Measurements from ENCODE around the gene EPB41L5. TPM values are rescaled to one million over a fixed set of nuclear protein-coding genes. Genes with fewer than 3 reads are reported as not detected.
"Not testable (repeated sequence)": the region's sequence is repeated elsewhere in the genome, so short reads cannot be mapped to it uniquely, and the experiment has no call there.

Gene EPB41L5
- total RNA-seq, 2 experiments from 2014 or later = 3.8 to 5.6 TPM

GRCh38 chr2:120132691-120133090 is 119.8 kb downstream of the EPB41L5 start:
- CTCF ChIA-PET = interaction anchor here (1.2 to 2.2 kb wide), 4 partner anchors 9 to 44 kb away, joined by 3 to 5 read pairs (median 5); no protein-coding TSS in a partner anchor
- H3K27ac Mint-ChIP-seq = no peak overlapping the region
- no peaks in the 10 kb centered on the region for H3K27me3 Mint-ChIP-seq (ENCODE audit: low read depth)
- POLR2A ChIA-PET = no interaction called here
- H3K36me3 Mint-ChIP-seq (ENCODE audit: low read depth) = peaks cover 28% of the 10 kb centered on the region
- H3K4me1 Mint-ChIP-seq (ENCODE audit: low read depth) = peaks cover 2% of the 10 kb centered on the region
- no peak for DNase-seq
- H3K9me3 Mint-ChIP-seq (ENCODE audit: insufficient read depth) = no peaks in the 10 kb centered on the region
- no peak overlapping the region for H3K4me3 Mint-ChIP-seq
- ATAC-seq = no peak

- H3K27me3 Mint-ChIP-seq (ENCODE audit: low read depth) = no peaks in the 10 kb centered on the region
- CTCF ChIA-PET = interaction anchor here (1.2 to 2.2 kb wide), 3 partner anchors 25 to 43 kb away, joined by 5 read pairs; no protein-coding TSS in a partner anchor
- peaks cover 28% of the 10 kb centered on the region for H3K36me3 Mint-ChIP-seq (ENCODE audit: low read depth)
- H3K4me3 Mint-ChIP-seq = no peak overlapping the region
- no peaks in the 10 kb centered on the region for H3K9me3 Mint-ChIP-seq (ENCODE audit: insufficient read depth)
- DNase-seq (no peak), ATAC-seq (no peak)
- POLR2A ChIA-PET = no interaction called here
- no peak overlapping the region for H3K27ac Mint-ChIP-seq
- peaks cover 2% of the 10 kb centered on the region for H3K4me1 Mint-ChIP-seq (ENCODE audit: low read depth)
These were observed 120.8 kb downstream of the EPB41L5 start for GRCh38 chr2:120133572-120134244.

- DNase-seq = no peak
- no peak overlapping the region for H3K27ac Mint-ChIP-seq
- no peaks in the 10 kb centered on the region for H3K9me3 Mint-ChIP-seq (ENCODE audit: insufficient read depth)
- CTCF ChIA-PET = interaction anchor here (1.2 to 2.2 kb wide), 2 partner anchors 41 to 42 kb away, joined by 4 to 5 read pairs; no protein-coding TSS in a partner anchor
- POLR2A ChIA-PET = no interaction called here
- peaks cover 2% of the 10 kb centered on the region for H3K4me1 Mint-ChIP-seq (ENCODE audit: low read depth)
- H3K36me3 Mint-ChIP-seq (ENCODE audit: low read depth) = peaks cover 28% of the 10 kb centered on the region
- no peak overlapping the region for H3K4me3 Mint-ChIP-seq
- no peaks in the 10 kb centered on the region for H3K27me3 Mint-ChIP-seq (ENCODE audit: low read depth)
- no peak for ATAC-seq
These were observed 121.4 kb downstream of the EPB41L5 start for GRCh38 chr2:120134263-120134662.

GRCh38 chr2:120135013-120135412 is 122.1 kb downstream of the EPB41L5 start:
- H3K36me3 Mint-ChIP-seq (ENCODE audit: low read depth) = peaks cover 28% of the 10 kb centered on the region
- CTCF ChIA-PET = interaction anchor here (0.6 to 1.2 kb wide), 2 partner anchors 14 to 40 kb away, joined by 3 to 4 read pairs; no protein-coding TSS in a partner anchor
- POLR2A ChIA-PET; DNase-seq; H3K27me3 Mint-ChIP-seq (ENCODE audit: low read depth); H3K9me3 Mint-ChIP-seq (ENCODE audit: insufficient read depth); H3K4me3 Mint-ChIP-seq; H3K4me1 Mint-ChIP-seq (ENCODE audit: low read depth); ATAC-seq; H3K27ac Mint-ChIP-seq: not testable (repeated sequence)

- ChIA-PET POLR2A (no interaction called here), CTCF (interaction anchor here (0.9 to 1.2 kb wide), 2 partner anchors 9 to 34 kb away, joined by 3 to 5 read pairs; no protein-coding TSS in a partner anchor)
- peaks cover 6% of the 10 kb centered on the region for H3K36me3 Mint-ChIP-seq (ENCODE audit: low read depth)
- no peak overlapping the region for H3K27ac Mint-ChIP-seq
- ATAC-seq (no peak), DNase-seq (no peak)
- H3K4me3 Mint-ChIP-seq = no peak overlapping the region
- no peaks in the 10 kb centered on the region for H3K9me3 Mint-ChIP-seq (ENCODE audit: insufficient read depth)
- H3K4me1 Mint-ChIP-seq (ENCODE audit: low read depth) = no peaks in the 10 kb centered on the region
- no peaks in the 10 kb centered on the region for H3K27me3 Mint-ChIP-seq (ENCODE audit: low read depth)
These were observed 128.0 kb downstream of the EPB41L5 start for GRCh38 chr2:120140866-120141265.

GRCh38 chr2:120141300-120142069 is 128.6 kb downstream of the EPB41L5 start:
- CTCF ChIA-PET = interaction anchor here (0.9 to 1.2 kb wide), 2 partner anchors 9 to 33 kb away, joined by 3 to 5 read pairs; no protein-coding TSS in a partner anchor
- Mint-ChIP-seq H3K4me1 (ENCODE audit: low read depth) (no peaks in the 10 kb centered on the region), H3K27me3 (ENCODE audit: low read depth) (no peaks in the 10 kb centered on the region), H3K36me3 (ENCODE audit: low read depth) (peaks cover 7% of the 10 kb centered on the region), H3K9me3 (ENCODE audit: insufficient read depth) (no peaks in the 10 kb centered on the region), H3K4me3 (no peak overlapping the region), H3K27ac (no peak overlapping the region)
- POLR2A ChIA-PET = no interaction called here
- ATAC-seq (no peak), DNase-seq (no peak)

GRCh38 chr2:120142528-120143219 is 129.8 kb downstream of the EPB41L5 start:
- CTCF ChIA-PET = interaction anchor here (1.4 kb wide), 1 partner anchor 32 kb away, joined by 5 read pairs; no protein-coding TSS in a partner anchor
- H3K4me1 Mint-ChIP-seq (ENCODE audit: low read depth) = no peaks in the 10 kb centered on the region
- DNase-seq (no peak), ATAC-seq (no peak)
- H3K27me3 Mint-ChIP-seq (ENCODE audit: low read depth) = no peaks in the 10 kb centered on the region
- POLR2A ChIA-PET = interaction anchor here (0.6 kb wide), 1 partner anchor 149 kb away, joined by 3 read pairs; no protein-coding TSS in a partner anchor
- no peak overlapping the region for H3K27ac Mint-ChIP-seq
- no peaks in the 10 kb centered on the region for H3K9me3 Mint-ChIP-seq (ENCODE audit: insufficient read depth)
- no peak overlapping the region for H3K4me3 Mint-ChIP-seq
- H3K36me3 Mint-ChIP-seq (ENCODE audit: low read depth) = peaks cover 2% of the 10 kb centered on the region

- no peak for DNase-seq
- H3K27me3 Mint-ChIP-seq (ENCODE audit: low read depth) = no peaks in the 10 kb centered on the region
- POLR2A ChIA-PET = no interaction called here
- CTCF ChIA-PET = no interaction called here
- peaks cover 8% of the 10 kb centered on the region for H3K9me3 Mint-ChIP-seq (ENCODE audit: insufficient read depth)
- H3K27ac Mint-ChIP-seq = no peak overlapping the region
- no peaks in the 10 kb centered on the region for H3K4me1 Mint-ChIP-seq (ENCODE audit: low read depth)
- ATAC-seq = no peak
- H3K36me3 Mint-ChIP-seq (ENCODE audit: low read depth) = peaks cover 6% of the 10 kb centered on the region
- no peak overlapping the region for H3K4me3 Mint-ChIP-seq
These were observed 135.4 kb downstream of the EPB41L5 start for GRCh38 chr2:120148229-120148628.

- no peak overlapping the region for H3K27ac Mint-ChIP-seq
- CTCF ChIA-PET = no interaction called here
These were observed 135.8 kb downstream of the EPB41L5 start for GRCh38 chr2:120148669-120149068.

GRCh38 chr2:120149406-120149805 is 136.5 kb downstream of the EPB41L5 start:
- Mint-ChIP-seq H3K9me3 (ENCODE audit: insufficient read depth) (peaks cover 8% of the 10 kb centered on the region), H3K27me3 (ENCODE audit: low read depth) (no peaks in the 10 kb centered on the region), H3K36me3 (ENCODE audit: low read depth) (peaks cover 6% of the 10 kb centered on the region), H3K4me1 (ENCODE audit: low read depth) (no peaks in the 10 kb centered on the region), H3K27ac (no peak overlapping the region), H3K4me3 (no peak overlapping the region)
- POLR2A ChIA-PET = no interaction called here
- DNase-seq (no peak), ATAC-seq (no peak)
- CTCF ChIA-PET = no interaction called here

More at GRCh38 chr2:120148669-120149068, 135.8 kb downstream of the EPB41L5 start:
- ATAC-seq (no peak), DNase-seq (no peak)
- POLR2A ChIA-PET = no interaction called here
- H3K4me3 Mint-ChIP-seq = no peak overlapping the region
- H3K27me3 Mint-ChIP-seq (ENCODE audit: low read depth) = no peaks in the 10 kb centered on the region
- H3K36me3 Mint-ChIP-seq (ENCODE audit: low read depth) = peaks cover 6% of the 10 kb centered on the region
- peaks cover 8% of the 10 kb centered on the region for H3K9me3 Mint-ChIP-seq (ENCODE audit: insufficient read depth)
- no peaks in the 10 kb centered on the region for H3K4me1 Mint-ChIP-seq (ENCODE audit: low read depth)

- Mint-ChIP-seq H3K4me1 (ENCODE audit: low read depth) (no peaks in the 10 kb centered on the region), H3K9me3 (ENCODE audit: insufficient read depth) (peaks cover 9% of the 10 kb centered on the region), H3K27ac (no peak overlapping the region), H3K4me3 (no peak overlapping the region), H3K36me3 (ENCODE audit: low read depth) (peaks cover 9% of the 10 kb centered on the region), H3K27me3 (ENCODE audit: low read depth) (no peaks in the 10 kb centered on the region)
- CTCF ChIA-PET = interaction anchor here (1.5 kb wide), 1 partner anchor 164 kb away, joined by 3 read pairs; no protein-coding TSS in a partner anchor
- DNase-seq (no peak), ATAC-seq (no peak)
- POLR2A ChIA-PET = interaction anchor here (0.7 kb wide), 1 partner anchor 61 kb away, joined by 3 read pairs; no protein-coding TSS in a partner anchor
These were observed 137.2 kb downstream of the EPB41L5 start for GRCh38 chr2:120150040-120150482.

All from activated CD8-positive, alpha-beta T cell treated with anti-CD3 and anti-CD28 coated beads, Interleukin-2, amount 10 ng/mL, durations not matched to agents 7 days and 5 days (primary cell).